ENCODE measurements around the gene SESN2. TPM values are rescaled to one million over a fixed set of nuclear protein-coding genes. Genes with fewer than 3 reads are reported as not detected.

Gene SESN2
- total RNA-seq, 1 experiment from 2014 or later: 36.8 TPM

GRCh38 chr1:28322194-28322593 is 62.9 kb downstream of the SESN2 start:
- Histone ChIP-seq H3K79me2 (ENCODE audit: insufficient read depth, low read length) (no peaks in the 10 kb centered on the region), H3K36me3 (ENCODE audit: control insufficient read depth in 1 of 2, insufficient read depth in 2 of 2, low read length in 2 of 2) (no peaks in the 10 kb centered on the region), H3K4me2 (ENCODE audit: low read length) (no peak overlapping the region), H2AFZ (ENCODE audit: low read depth, low read length, poor library complexity, severe bottlenecking) (no peak overlapping the region), H3K27ac (ENCODE audit: low read depth, low read length) (no peak overlapping the region), H3K27me3 (ENCODE audit: insufficient read depth, low read length) (no peaks in the 10 kb centered on the region), H3K4me3 (replicated peaks in 1 of 2; ENCODE audit: low read depth in 1 of 2, low read length in 2 of 2) (no peak overlapping the region), H3K9me2 (ENCODE audit: insufficient read depth) (no peaks in the 10 kb centered on the region), H3K9ac (ENCODE audit: low read length) (no peak overlapping the region), H4K20me1 (ENCODE audit: insufficient read depth) (no peaks in the 10 kb centered on the region), H3K4me1 (ENCODE audit: control insufficient read depth in 1 of 2, insufficient read depth in 2 of 2, low read length in 2 of 2) (no peaks in the 10 kb centered on the region; a peak in 1 of 4 replicates), H3K9me3 (ENCODE audit: control insufficient read depth in 1 of 2, insufficient read depth in 1 of 2, low read depth in 1 of 2, low read length in 2 of 2) (no peaks in the 10 kb centered on the region)
- ATAC-seq: peak; percentile 55
- RAD21 ChIA-PET (ENCODE audit: low non-redundant PET in 1 of 2, low total read pairs in 2 of 2, uncharacterized antibody in 2 of 2, unreplicated experiment in 2 of 2): no interaction called here
- POLR2A ChIA-PET: no interaction called here
- DNase-seq (ENCODE audit: low read depth, low spot score): no peak
- TF ChIP-seq EZH2phosphoT487 (IDR thresholded peaks at IDR 0.05; ENCODE audit: borderline replicate concordance): no peak
- TF ChIP-seq SIN3A (IDR thresholded peaks at IDR 0.05; ENCODE audit: low read depth): no peak
- no peak for TF ChIP-seq ATF3 (IDR thresholded peaks at IDR 0.05)
- TF ChIP-seq POLR2AphosphoS5 (IDR thresholded peaks at IDR 0.05; ENCODE audit: low read depth, low read length): no peak
- TF ChIP-seq CEBPB (IDR thresholded peaks at IDR 0.05; ENCODE audit: low read depth): no peak
- TF ChIP-seq ELF1 (IDR thresholded peaks at IDR 0.05; ENCODE audit: borderline replicate concordance, low read depth): no peak
- TF ChIP-seq TCF7L2 (IDR thresholded peaks at IDR 0.05; ENCODE audit: borderline replicate concordance, extremely low read depth, insufficient read depth, insufficient read length): no peak
- no peak for TF ChIP-seq RAD21 (IDR thresholded peaks at IDR 0.05; ENCODE audit: low read depth)
- TF ChIP-seq CBX3 (IDR thresholded peaks at IDR 0.05; ENCODE audit: low read depth): no peak
- TF ChIP-seq YY1 (IDR thresholded peaks at IDR 0.05; ENCODE audit: extremely low read depth, insufficient replicate concordance, low read depth, low read length): no peak
- TF ChIP-seq MAX (IDR thresholded peaks at IDR 0.05): no peak
- no peak for TF ChIP-seq ZNF274 (IDR thresholded peaks at IDR 0.05; ENCODE audit: low read depth, low read length)
- TF ChIP-seq POLR2A (IDR thresholded peaks at IDR 0.05; ENCODE audit: borderline replicate concordance, extremely low read depth, insufficient read depth, insufficient read length): no peak
- TF ChIP-seq SRF (IDR thresholded peaks at IDR 0.05; ENCODE audit: low read depth): no peak
- TF ChIP-seq CTCF (IDR thresholded peaks at IDR 0.05 in 2 of 3, conservative IDR thresholded peaks at IDR 0.05 in 1 of 3; ENCODE audit: borderline replicate concordance in 1 of 3, insufficient read depth in 1 of 3, low read depth in 2 of 3, low read length in 2 of 3): no peak
- TF ChIP-seq FOSL1 (IDR thresholded peaks at IDR 0.05; ENCODE audit: low read depth): no peak
- BruUV-seq (replicated peaks): no TSS peak
- CTCF ChIA-PET: no interaction called here
- intact Hi-C loops (cut with micrococcal nuclease): no loop called here
